Stomach (tissue), 4 donors: ENCODE measurements around the gene CEP112.

Experiments used
- CTCF ChIP-seq, 7 experiments: fragments of 450-650 bp in 4 of 7; fragments of 200-600 bp in 3 of 7; sonication (generic) in 3 of 7; IDR thresholded peaks; one replicate each; pipeline ENCODE4 v1.5.1; 2016 to 2019; ENCODE audit warnings: antibody characterized with exemption in 7 of 7, control low read depth in 2 of 7, mild to moderate bottlenecking in 1 of 7
- EP300 ChIP-seq: sonication (generic); formaldehyde crosslinking; IDR thresholded peaks from one replicate; pipeline ENCODE4 v1.6.1; 2017; ENCODE audit warnings: antibody characterized with exemption
- POLR2A ChIP-seq, 4 donors: fragments of 450-650 bp; IDR thresholded peaks; one replicate each; pipeline ENCODE4 v1.6.1; 2016; ENCODE audit warnings: antibody characterized with exemption in 4 of 4, control low read depth in 2 of 4, mild to moderate bottlenecking in 1 of 4, moderate library complexity in 1 of 4
- POLR2AphosphoS5 ChIP-seq, 3 donors: sonication (generic); formaldehyde crosslinking; IDR thresholded peaks; one replicate each; pipeline ENCODE4 v1.6.1; 2016; ENCODE audit warnings: antibody characterized with exemption in 3 of 3

GRCh38 chr17:65618516-65618915, 573.4 kb downstream of the CEP112 start:
- no peak for TF ChIP-seq CTCF (IDR thresholded peaks at IDR 0.05)
- no peak for TF ChIP-seq POLR2AphosphoS5 (IDR thresholded peaks at IDR 0.05)
- TF ChIP-seq POLR2A (IDR thresholded peaks at IDR 0.05) = no peak
- TF ChIP-seq EP300 = no peak
